ENCODE measurements around the gene CDH22.

DNA sequence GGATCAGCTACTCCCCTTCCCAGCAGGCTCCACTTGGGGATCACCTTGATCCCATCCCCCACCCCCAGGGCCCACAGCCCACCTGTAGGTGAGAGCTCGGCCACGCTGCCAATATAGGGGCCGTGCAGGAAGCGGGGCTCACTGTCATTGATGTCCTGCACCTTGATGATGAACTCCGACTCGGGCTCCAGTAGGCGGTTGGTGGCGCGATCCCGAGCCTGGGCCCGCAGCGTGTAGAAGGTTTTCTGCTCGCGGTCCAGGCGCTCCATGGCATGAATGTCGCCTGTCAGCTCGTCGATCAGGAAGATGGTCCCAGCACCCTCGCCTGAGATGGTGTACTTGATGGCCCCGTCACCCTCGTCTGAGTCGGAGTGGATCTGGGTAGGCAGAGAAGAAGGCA is 67.4 kb downstream of the CDH22 start:
- TF ChIP-seq GABPA (IDR thresholded peaks at IDR 0.05; ENCODE audit: low read depth) (no peak), JUND (IDR thresholded peaks at IDR 0.05; ENCODE audit: low read depth, low read length) (no peak), SUPT20H (IDR thresholded peaks at IDR 0.05; ENCODE audit: borderline replicate concordance, control insufficient read depth, low read depth, low read length) (no peak), MEF2A (IDR thresholded peaks at IDR 0.05; ENCODE audit: insufficient read depth, low read depth, low read length) (no peak), TAF1 (IDR thresholded peaks at IDR 0.05; ENCODE audit: borderline replicate concordance, low read depth, low read length) (no peak), ZNF24 (IDR thresholded peaks at IDR 0.05) (no peak), DPF2 (IDR thresholded peaks at IDR 0.05) (no peak)
- TF ChIP-seq, protein P1, sequence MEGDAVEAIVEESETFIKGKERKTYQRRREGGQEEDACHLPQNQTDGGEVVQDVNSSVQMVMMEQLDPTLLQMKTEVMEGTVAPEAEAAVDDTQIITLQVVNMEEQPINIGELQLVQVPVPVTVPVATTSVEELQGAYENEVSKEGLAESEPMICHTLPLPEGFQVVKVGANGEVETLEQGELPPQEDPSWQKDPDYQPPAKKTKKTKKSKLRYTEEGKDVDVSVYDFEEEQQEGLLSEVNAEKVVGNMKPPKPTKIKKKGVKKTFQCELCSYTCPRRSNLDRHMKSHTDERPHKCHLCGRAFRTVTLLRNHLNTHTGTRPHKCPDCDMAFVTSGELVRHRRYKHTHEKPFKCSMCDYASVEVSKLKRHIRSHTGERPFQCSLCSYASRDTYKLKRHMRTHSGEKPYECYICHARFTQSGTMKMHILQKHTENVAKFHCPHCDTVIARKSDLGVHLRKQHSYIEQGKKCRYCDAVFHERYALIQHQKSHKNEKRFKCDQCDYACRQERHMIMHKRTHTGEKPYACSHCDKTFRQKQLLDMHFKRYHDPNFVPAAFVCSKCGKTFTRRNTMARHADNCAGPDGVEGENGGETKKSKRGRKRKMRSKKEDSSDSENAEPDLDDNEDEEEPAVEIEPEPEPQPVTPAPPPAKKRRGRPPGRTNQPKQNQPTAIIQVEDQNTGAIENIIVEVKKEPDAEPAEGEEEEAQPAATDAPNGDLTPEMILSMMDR (IDR thresholded peaks at IDR 0.05 in 2 of 3, conservative IDR thresholded peaks at IDR 0.05 in 1 of 3; ENCODE audit: control insufficient read depth in 2 of 3, extremely low read depth in 1 of 3, insufficient read depth in 1 of 3, low read depth in 3 of 3, low read length in 3 of 3), result no peak

All from GM12878 (cell line).